HG03135 (cell line): ENCODE results near the gene SNAPC2.
A peak's percentile ranks its signal among the peaks of the same experiment; 100 is the strongest.
"Not testable (repeated sequence)": the region's sequence is repeated elsewhere in the genome, so short reads cannot be mapped to it uniquely, and the experiment has no call there.

Experiments
- ATAC-seq: cut with Tn5 transposase; IDR thresholded peaks from one replicate; pipeline ENCODE4 v1.9.1; 2021; ENCODE audit warnings: mild to moderate bottlenecking, moderate library complexity; ENCODE audit not compliant: unreplicated experiment

SNAPC2 gene

GRCh38 chr19:7888145-7888825 lies 31.9 kb upstream of the SNAPC2 start, which contains the start of gene LRRC8E:
Gene LRRC8E, plus strand, starts transcription at chr19:7888510. Its CDS starts 7,094 bp downstream, at chr19:7895604.
- no peak for ATAC-seq

GRCh38 chr19:7888826-7889217 lies 31.3 kb upstream of the SNAPC2 start:
- ATAC-seq: no peak

GRCh38 chr19:7893362-7894101 lies 26.6 kb upstream of the SNAPC2 start:
- ATAC-seq: not testable (repeated sequence)

GRCh38 chr19:7894612-7895309 lies 25.4 kb upstream of the SNAPC2 start:
- ATAC-seq: no peak

GRCh38 chr19:7895565-7895964 lies 24.6 kb upstream of the SNAPC2 start:
- no peak for ATAC-seq

DNA sequence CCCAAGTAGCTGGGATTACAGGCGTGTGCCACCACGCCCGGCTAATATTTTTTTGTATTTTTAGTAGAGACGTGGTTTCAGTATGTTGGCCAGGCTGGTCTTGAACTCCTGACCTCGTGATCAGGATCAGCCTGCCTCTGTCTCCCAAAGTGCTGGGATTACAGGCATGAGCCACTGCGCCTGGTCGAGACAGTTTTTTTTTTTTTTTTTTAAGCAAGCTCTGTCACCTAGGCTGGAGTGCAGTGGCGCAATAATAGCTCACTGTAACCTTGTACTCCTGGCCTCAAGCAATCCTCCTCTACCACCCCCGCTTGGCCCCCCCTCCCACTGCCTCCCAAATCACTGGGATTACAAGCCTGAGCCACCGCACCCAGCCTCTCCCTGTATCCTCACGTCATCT lies 22.8 kb upstream of the SNAPC2 start:
- no peak for ATAC-seq

- no peak for ATAC-seq
Observed at GRCh38 chr19:7898967-7899366, 21.2 kb upstream of the SNAPC2 start.

DNA sequence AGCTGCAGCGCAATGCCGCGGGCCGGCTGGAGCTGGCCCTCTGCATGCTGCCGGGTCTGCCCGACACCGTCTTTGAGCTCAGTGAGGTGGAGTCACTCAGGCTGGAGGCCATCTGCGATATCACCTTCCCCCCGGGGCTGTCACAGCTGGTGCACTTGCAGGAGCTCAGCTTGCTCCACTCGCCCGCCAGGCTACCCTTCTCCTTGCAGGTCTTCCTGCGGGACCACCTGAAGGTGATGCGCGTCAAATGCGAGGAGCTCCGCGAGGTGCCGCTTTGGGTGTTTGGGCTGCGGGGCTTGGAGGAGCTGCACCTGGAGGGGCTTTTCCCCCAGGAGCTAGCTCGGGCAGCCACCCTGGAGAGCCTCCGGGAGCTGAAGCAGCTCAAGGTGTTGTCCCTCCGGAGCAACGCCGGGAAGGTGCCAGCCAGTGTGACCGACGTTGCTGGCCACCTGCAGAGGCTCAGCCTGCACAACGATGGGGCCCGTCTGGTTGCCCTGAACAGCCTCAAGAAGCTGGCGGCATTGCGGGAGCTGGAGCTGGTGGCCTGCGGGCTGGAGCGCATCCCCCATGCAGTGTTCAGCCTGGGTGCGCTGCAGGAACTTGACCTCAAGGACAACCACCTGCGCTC lies 20.3 kb upstream of the SNAPC2 start:
- no peak for ATAC-seq

DNA sequence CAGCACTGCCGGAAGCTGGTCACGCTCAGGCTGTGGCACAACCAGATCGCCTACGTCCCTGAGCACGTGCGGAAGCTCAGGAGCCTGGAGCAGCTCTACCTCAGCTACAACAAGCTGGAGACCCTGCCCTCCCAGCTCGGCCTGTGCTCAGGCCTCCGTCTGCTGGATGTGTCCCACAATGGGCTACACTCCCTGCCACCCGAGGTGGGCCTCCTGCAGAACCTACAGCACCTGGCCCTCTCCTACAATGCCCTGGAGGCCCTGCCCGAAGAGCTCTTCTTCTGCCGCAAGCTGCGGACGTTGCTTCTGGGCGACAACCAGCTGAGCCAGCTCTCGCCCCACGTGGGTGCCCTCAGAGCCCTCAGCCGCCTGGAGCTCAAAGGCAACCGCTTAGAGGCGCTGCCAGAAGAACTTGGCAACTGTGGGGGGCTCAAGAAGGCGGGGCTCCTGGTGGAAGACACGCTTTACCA lies 19.7 kb upstream of the SNAPC2 start:
- ATAC-seq: no peak

- ATAC-seq: no peak
Observed at GRCh38 chr19:7900931-7901330, 19.2 kb upstream of the SNAPC2 start.

DNA sequence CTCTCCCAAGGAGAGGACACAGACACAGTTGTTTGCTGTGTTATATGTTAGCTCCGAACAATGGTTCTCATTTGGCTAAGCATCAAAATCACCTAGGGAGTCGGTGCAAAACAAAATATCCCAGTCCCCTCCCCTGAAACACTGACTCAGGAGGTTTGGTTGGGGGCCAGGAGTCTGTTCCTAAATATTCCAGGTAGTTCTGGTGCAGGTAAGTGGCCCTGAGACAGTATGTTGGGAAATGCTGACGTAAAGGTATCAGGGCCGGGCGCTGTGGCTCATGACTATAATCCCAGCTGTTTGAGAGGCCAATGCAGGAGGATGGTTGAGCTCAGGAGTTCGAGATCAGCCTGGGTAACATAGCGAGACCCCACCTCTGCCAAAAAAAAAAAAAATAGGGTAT lies 18.8 kb upstream of the SNAPC2 start:
- no peak for ATAC-seq

DNA sequence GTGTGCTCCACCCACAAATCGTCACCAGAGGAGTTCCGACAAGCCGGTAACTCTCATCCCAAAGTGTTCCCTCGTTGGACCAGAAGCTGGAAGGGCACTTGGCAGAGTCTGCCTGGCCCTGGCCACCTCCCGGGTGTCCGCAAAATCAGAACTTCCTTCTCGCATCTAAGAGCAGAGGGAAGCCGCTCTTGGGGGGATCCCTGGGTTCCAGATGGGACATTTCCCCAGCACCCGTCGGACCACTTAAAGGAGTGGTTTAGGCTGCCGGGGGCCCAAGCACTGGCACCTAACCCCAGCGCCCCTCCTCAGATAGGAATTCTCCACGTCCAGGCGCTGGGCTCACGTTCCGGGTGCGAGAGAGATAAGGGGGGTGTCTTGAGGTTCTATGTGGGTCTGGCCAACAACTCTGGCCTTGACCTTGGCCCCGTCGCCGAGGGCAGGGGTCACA lies 17.3 kb upstream of the SNAPC2 start:
- ATAC-seq: peak; percentile 1

- peak; percentile 79 for ATAC-seq
Observed at GRCh38 chr19:7903244-7904073, 16.7 kb upstream of the SNAPC2 start, which contains the start of gene MAP2K7. Gene MAP2K7, plus strand, starts transcription at chr19:7903877. Its CDS starts 68 bp downstream, at chr19:7903945.

GRCh38 chr19:7904074-7905020 lies 15.8 kb upstream of the SNAPC2 start:
- ATAC-seq: peak; percentile 20

DNA sequence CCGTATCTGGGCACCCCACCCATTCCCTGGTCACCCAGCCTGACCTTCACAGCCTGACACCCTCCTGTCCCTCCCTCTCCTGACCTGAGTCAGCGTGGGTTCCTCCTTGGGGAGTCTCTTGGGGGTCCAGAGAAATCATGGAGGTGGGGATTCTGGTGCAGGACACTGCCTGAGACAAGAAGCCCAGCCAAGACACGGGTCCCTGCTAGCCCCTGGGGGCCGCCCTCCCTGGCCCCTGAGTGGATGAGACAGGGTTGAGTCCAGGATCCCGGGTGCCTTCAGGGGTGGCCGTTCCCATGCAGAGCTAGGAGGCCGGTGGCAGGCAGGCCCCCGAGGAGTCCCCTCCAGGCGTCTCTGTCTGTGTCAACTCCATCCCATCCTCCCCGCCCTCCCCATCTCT lies 14.9 kb upstream of the SNAPC2 start:
- no peak for ATAC-seq

GRCh38 chr19:7905859-7906258 lies 14.3 kb upstream of the SNAPC2 start:
- ATAC-seq: no peak

- ATAC-seq: no peak
Observed at GRCh38 chr19:7907122-7907521, 13.0 kb upstream of the SNAPC2 start.

DNA sequence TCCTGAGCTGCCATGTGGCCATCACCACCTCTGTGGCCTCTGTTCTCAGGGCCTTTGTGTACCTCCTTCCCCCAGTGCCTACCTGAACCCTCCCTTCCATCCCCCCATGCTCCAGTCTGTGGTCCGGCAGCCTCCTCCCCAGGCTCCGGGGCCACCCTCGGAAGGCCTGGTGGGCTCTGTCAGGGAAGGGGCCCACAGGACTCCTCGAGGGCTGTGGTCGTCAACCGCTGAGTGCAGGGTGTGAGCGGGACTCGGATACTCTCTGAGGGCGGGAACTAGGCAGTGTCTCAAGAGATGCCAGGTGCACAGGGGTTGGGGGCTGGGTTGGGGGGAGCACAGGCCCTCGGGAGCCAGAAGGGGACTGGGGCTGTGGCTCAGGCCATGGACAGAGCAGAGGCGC lies 12.6 kb upstream of the SNAPC2 start:
- no peak for ATAC-seq

DNA sequence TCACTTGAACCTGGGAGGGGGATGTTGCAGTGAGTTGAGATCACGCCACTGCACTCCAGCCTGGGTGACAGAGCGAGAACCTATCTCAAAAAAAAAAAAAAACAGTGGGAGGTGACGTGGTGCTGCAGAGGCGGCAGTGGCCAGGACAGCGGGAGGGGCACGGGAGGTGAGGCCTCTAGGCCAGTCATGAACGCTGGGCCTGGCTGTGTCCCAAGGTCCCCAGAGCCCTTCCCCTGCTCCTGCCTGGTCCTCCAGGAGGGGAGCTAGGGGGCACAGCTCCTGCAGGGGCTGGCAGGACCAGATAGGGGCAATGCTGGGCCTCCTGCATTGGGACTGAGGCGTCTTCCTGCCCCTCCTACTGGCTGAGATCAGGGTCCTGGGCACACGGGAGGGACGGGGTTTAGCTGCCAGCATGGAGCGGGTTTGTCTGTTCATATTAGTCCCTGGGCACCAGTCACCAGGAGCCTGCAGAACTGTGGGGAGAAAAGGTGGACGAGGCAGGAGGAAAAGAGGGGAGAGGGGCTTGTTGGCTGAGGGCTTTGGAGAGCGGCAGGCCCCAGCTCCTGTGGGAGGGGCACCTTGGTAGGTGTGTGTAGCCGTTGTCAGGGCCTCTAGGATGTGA lies 11.9 kb upstream of the SNAPC2 start:
- no peak for ATAC-seq
